ENCODE data around the gene SART1.
"Not testable (repeated sequence)": the region's sequence is repeated elsewhere in the genome, so short reads cannot be mapped to it uniquely, and the experiment has no call there.

Gene SART1

GRCh38 chr11:65931773-65932557, 29.6 kb upstream of the SART1 start:
- no peak for DNase-seq

DNA sequence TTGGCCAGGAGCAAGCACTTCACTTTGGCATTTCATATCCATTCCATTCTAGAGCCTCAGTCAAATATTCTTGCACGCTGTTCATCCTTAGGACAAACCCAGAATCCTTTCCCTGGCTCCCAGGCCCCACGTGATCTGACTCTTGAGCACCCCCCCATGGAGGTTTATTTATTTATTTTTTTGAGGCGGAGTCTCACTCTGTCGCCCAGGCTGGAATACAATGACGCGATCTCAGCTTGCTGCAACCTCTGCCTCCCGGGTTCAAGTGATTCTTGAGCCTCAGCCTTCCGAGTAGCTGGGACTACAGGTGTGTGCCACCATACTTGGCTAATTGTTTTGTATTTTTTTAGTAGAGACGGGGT, 29.0 kb upstream of the SART1 start:
- peak; percentile 54 for DNase-seq

DNA sequence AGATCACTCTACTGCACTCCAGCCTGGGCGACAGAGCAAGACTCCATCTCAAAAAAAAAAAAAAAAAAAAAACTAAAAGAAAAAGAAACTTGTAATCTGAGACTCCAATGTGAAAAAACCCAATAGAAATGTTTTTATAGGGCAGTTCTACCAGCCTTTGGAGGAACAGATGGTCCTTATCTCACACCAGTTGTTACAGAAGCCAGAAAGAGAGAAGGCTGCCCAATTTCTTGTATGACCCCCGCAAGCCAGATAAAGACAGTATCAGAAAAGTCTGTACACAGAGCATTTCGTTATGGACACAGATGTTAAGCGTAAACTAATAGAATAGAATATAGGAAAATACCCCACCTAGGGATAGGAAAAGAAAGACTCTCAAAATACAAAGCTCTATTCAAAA, 27.5 kb upstream of the SART1 start:
- no peak for DNase-seq

GRCh38 chr11:65937766-65938165, 23.8 kb upstream of the SART1 start:
- DNase-seq: no peak

- DNase-seq: no peak
Measured at GRCh38 chr11:65941720-65942310, 19.7 kb upstream of the SART1 start.

DNA sequence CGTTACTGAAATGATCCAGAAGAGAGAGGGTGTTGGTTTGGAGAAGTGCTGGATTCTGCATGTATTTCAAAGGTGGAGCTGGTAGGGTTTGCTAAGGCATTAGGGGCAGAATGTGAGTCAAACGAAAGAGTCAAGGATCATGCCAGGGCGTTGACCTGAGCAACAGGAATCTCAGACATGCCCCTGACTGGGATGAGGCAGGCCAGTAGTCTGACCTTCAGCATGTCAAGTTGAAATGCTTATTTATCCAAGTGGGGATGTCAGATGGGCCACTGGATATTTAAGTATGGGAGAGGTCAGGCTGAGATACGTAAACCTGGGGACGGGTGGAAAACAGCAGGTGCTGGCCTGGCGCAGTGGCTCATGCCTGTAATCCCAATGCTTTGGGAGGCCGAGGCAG, 19.0 kb upstream of the SART1 start:
- no peak for DNase-seq

DNA sequence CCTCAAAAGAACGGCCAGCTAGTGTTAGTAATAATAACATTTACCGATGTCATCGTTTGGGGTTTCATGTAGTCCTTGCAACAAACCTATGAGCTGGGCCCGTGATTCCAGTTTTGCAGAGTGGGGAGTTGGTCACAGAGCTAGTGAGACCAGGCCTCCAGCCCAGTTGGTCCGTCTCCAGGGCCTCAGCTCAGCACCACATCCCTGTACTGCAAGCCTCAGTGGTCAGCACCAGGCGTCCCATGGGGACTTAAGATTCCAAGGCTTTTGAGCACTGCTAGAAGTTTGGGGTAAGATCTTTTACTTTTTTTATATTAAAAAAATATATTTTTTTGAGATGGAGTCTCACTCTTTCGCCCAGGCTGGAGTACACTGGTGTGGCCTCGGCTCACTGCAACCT, 17.3 kb upstream of the SART1 start:
- no peak for DNase-seq

DNA sequence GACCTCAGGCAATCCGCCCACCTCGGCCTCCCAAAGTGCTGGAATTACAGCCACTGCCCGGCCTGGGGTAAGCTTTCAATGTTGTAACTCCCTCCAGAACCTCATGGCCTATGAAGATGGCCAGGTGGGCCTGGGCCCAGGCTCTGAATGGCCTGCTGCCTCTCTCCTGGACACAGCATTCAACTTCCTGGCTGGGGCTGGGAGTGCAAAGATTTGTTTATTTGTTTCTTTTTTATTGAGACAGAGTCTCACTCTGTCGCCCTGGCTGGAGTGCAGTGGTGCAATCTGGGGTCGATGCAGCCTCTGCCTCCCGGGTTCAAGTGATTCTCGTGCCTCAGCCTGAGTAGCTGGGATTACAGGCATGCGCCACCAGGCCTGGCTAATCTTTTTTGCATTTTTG, 16.8 kb upstream of the SART1 start:
- no peak for DNase-seq

DNA sequence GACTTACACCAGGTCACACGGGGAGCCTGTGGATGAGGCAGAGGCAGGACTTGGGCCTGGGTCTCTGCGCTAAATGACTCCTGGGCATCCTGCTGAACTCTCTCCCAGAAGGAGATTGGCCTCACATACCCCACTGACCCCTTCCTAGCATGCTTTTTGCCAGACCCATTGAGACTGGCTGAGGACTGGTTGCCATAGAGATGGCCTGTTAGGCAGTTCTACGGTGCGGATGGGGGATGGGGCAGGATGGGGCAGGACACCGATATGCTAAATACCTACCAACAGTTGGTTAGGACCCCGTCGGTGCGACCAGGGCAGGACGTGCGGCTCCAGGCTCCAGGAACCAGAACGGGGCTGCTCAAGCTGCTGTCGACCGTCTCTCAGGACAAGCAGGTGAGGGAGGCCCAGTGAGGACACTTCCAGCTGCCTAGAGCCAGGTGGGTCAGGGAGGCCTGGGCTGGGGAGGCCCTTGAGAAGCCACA, 16.1 kb upstream of the SART1 start, which contains the start of gene TSGA10IP:
TSS of gene TSGA10IP (plus strand) at position 51 of the 482 bp plus-strand sequence. CDS start at position 247, 196 bp downstream.
- DNase-seq: no peak

- DNase-seq: no peak
Measured at GRCh38 chr11:65945941-65946558, 15.5 kb upstream of the SART1 start.

DNA sequence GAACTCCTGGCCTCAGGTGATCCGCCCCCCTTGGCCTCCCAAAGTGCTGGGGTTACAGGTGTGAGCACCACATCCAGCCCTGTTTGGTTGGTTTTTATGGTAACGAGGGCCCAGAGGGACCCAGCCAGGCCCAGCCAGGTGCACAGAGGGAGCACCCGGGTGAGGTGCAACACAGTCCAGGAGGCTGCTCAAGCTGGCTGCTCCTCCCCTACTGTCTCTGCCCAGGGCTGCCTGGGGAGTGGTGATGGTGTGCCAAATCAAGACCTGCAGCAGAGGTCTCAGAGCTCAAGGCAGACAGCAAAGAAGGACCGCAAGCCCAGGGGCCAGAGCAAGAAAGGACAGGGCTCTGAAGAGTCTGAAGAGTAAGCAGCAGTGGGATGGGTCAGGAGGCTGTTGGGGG, 14.9 kb upstream of the SART1 start:
- DNase-seq: no peak

DNA sequence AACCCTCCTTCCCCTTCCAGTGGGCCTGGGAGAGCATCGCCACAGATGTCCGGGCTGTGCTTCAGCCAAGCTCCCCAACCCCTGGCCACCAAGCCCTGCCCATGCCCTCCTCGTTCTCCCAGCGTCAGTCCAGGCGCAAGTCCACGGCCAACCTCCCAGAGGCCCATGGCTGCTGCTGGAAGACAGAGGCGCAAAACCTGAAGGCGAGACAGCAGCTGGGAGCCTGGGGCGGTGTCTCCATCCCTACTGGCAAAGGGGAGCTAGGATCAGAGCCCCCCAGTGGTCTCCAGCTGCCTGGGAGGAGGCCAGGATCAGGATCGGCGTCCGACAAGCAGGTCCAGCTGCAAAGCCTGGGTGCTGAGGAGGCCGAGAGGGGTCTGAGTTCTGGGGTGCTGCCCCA, 14.4 kb upstream of the SART1 start:
- no peak for DNase-seq

- no peak for DNase-seq
Measured at GRCh38 chr11:65947603-65948125, 13.9 kb upstream of the SART1 start.

- DNase-seq: not testable (repeated sequence)
Measured at GRCh38 chr11:65950711-65951110, 10.8 kb upstream of the SART1 start.

DNA sequence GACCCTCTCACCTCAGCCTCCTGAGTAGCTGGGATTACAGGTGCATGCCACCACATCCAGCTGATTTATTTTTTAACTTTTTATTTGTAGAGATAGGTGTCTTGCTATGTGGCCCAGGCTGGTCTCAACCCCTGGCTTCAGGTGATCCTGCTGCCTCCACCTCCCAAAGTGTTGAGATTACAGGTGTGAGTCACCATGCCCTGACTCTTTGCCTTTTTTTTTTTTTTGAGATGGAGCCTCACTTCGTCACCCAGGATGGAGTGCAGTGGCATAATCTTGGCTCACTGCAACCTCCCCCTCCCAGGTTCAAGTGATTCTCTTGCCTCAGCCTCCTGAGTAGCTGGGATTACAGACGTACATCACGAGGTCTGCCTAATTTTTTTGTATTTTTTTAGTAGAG, 9.9 kb upstream of the SART1 start:
- not testable (repeated sequence) for DNase-seq

DNA sequence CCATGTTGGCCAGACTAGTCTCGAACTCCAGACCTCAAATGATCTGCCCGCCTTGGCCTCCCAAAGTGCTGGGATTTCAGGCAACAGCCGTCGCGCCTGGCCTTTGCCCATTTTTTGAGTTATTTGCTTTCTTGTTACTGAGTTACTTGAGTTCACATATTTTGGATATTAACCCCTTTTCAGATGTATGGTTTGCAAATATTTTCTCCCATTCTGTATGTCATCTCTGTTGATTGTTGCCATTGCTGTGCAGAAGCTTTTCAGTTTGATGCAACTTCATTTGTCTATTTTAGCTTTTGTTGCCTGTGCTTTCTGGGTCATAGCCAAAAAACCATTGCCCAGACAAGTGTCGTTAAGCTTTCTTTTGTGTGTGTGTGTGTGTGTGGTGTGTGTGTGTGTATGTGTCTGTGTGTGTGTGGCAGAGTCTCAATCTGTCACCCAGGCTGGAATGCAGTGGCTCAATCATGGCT, 9.4 kb upstream of the SART1 start:
- DNase-seq: no peak

DNA sequence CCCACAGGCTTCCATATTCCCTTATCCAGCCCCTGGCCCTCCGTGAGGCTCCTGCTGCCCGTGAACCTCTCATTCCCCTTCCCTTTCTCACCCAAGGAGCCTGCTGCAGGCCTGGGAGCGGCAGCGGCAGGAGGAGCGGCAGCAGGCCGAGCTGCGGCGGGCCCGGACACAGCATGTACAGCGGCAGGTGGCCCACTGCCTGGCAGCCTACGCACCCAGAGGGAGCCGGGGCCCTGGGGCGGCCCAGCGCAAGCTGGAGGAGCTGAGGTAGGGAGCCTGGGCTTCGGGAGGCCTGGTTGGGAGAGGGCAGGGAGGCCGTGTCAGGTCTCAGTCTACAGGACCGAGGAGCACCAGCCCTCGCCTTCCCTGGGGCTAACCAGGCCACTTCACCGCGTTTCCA, 8.1 kb upstream of the SART1 start:
- no peak for DNase-seq

- no peak for DNase-seq
Measured at GRCh38 chr11:65954771-65955170, 6.8 kb upstream of the SART1 start.

DNA sequence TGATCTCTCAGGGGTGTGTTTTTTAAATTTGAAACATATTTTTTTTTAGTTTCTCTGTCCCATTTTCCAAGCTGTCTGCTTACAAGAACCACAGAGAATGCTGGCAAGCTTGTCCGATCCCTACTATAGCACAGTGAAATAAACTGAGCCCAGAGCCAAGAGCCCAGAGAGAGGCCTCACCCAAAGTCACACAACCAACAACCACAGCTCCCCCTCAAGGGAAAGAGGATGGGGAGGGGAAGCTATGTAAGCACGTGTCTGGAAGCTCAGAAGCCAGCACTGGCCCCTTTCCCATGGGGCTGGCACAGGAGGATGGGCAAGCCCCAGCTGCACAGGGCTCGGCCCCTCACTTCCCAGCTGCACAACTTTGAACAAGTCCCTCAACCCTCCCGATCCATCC, 3.2 kb upstream of the SART1 start:
- DNase-seq: no peak

GRCh38 chr11:65958774-65959420, 2.6 kb upstream of the SART1 start:
- no peak for DNase-seq

DNA sequence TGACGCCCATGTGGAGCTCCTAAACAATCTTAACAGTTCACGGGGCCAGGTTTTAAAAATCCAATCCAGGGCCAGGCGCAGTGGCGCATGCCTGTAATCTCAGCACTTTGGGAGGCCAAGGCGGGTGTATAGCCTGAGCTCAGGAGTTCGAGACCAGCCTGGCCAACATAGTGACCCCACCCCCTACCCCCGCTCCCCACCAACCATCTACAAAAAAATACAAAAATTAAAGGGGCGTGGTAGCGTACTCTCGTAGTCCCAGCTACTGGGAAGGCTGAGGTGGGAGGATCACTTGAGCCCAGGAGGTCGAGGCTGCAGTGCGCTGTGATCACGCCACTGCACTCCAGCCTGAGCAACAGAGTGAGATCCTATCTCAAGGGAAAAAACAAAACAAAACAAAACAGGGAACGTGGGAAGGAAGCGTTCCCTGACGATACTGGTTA, 689 bp upstream of the SART1 start:
- no peak for DNase-seq

DNA sequence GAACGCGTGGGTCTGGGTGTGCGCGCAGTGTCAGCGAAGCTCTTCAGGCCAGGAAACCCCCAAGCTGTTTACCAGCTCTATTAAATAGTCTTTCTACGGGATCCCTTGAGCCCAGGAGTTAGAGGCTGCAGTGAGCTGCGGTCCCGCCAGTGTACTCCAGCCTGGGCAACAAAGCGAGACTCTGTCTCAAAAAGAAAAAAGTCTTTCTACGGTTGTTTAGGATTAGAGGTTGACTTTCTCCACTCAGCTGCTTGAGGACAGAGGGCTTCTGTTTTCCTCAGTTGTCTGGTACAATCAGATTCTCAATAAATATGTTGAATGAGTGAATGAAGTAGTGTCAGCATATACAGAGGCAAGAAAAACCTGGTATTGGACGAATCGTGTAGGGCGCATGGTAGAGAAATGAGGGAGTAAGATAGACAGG, 619 bp downstream of the SART1 start:
- no peak for DNase-seq

- DNase-seq: no peak
Measured at GRCh38 chr11:65964906-65965305, 3.4 kb downstream of the SART1 start.

Measured in fibroblast of skin of scalp (primary cell).